CD4-positive, alpha-beta T cell treated with Interleukin-15 for 4 hours (primary cell): Measurements from ENCODE around the gene KATNBL1.
"Not testable (repeated sequence)": the region's sequence is repeated elsewhere in the genome, so short reads cannot be mapped to it uniquely, and the experiment has no call there.

Source experiments
- DNase-seq: peaks from one replicate; pipeline ENCODE4 v3.0.0-alpha.2; 2020; ENCODE audit warnings: low spot score

Gene KATNBL1

DNA sequence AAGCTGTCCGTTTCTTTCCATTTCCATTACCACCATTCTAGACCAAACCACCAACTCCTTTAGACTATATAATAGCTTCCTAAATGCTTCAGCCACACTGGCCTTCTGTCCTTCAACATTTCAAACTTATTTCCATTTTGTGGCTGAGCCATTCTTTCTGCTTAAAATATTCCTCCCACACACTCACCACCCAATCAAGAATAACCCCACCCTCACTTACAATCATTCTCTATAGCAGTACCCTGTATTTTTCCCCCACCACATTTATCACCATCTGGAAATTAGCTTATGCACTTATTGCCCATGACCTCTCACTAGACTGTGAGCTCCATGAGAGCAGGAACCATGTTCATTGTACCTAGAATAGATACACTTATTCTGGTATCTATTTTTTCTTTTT is 6.6 kb downstream of the KATNBL1 start:
- no peak for DNase-seq

DNA sequence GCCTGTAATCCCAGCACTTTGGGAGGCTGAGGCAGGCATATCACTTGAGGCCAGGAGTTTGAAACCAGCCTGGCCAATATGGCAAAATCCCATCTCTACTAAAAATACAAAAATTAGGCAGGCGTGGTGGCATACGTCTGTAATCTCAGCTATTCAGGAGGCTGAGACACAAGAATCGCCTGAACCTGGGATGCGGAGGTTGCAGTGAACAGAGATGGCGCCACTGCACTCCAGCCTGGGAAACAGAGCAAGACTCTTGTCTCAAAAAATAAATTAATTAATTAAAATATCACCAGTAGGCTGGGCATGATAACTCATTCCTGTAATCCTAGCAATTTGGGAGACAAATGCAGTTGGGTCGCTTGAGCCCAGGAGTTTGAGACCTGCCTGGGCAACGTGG is 16.6 kb downstream of the KATNBL1 start:
- not testable (repeated sequence) for DNase-seq

GRCh38 chr15:34188711-34189110 is 21.2 kb downstream of the KATNBL1 start:
- DNase-seq, result no peak

DNA sequence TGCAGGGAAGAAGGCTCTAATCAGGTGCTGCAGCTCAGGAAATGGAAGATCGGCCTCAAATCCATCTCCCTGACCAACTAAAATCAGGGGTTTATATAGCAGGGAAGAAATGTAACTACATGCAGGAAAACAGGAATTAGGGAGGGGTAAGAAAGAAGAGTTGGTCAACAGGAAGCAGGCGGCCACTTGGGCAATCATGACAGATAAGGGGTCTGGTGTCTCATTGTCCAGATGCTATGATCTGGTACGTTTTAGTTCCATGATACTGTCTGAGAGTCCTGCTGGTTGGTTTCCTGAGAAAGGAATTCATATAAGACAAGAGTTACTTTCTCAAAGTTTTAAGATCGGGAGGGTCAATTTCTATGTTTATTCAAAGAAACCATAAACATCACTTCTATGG is 24.2 kb downstream of the KATNBL1 start:
- no peak for DNase-seq

DNA sequence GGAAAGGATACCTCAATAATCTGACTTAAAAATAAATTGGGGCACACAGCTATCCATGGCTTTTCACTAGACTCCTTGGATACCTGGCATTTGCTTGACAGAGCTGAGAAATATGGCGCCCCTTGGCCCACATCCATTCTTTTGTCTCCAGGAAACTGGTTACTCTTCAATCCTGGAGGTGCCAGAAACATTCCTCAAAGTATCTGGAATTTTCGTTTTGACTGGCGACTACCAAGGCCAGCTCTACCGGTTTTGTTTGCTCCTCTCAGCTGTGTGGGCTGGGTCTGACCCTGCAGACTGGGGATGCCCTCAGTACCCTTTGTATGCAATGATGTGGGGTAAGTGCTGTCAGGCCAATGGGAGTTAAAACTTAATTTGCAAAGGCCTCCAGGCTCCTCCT is 27.0 kb downstream of the KATNBL1 start:
- DNase-seq, result no peak

DNA sequence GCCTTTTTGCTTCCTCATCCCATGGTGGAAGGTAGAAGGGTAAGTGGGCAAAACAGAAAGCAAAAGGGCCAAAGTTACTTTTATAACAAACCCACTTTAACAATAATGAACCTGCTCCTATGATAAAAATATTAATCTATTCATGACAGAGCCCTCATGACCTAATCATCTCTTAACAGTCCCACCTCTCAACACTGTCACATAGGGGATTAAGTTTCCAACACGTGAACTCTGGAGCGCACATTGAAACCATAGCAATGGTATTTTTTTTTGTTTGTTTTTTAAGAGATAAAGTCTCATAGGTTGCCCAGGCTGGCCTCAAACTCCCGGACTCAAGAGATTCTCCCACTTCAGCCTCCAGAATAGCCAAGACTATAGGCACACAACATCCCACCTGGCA is 30.7 kb downstream of the KATNBL1 start:
- DNase-seq, result no peak

- not testable (repeated sequence) for DNase-seq
Measured at GRCh38 chr15:34165987-34166573, 43.8 kb downstream of the KATNBL1 start.

- DNase-seq, result no peak
Measured at GRCh38 chr15:34161329-34161963, 48.5 kb downstream of the KATNBL1 start.

DNA sequence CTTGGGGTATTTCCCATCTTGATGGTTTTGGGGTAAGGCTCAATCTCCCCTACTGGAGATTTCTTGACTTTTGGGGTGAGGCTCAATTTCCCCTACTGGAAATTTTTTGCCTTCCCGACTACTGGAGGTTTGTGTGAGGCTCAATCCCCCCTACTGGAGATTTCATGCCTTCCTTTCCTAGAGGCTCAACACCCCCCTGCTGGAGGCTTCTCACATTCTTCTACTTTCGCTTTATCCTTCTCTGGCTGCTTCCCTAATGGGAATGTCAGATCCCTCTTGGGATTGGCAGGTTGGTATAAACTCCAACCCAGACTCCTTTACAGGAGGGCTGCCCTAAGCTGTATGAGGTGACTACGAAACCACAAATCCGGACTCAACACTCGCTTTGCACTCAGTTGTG is 49.2 kb downstream of the KATNBL1 start:
- no peak for DNase-seq

DNA sequence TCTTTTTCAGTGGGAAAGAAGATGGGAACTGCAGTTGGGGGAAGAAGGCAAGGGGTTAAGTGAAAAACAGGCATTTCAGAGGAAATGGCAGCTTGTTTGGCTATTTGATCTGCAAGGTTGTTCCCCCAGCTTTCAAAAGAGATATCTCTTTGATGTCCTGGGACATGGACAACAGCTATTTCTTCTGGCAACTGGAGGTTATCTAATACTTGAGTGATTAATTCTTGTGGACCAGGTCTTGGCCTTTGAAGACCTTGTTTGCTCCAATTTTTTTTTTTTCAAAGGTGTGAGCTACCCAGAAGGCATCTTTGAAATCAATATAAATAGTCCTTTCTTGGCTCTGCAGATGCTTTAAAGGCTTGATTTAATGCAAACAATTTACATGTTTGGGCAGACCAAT is 51.5 kb downstream of the KATNBL1 start:
- no peak for DNase-seq

DNA sequence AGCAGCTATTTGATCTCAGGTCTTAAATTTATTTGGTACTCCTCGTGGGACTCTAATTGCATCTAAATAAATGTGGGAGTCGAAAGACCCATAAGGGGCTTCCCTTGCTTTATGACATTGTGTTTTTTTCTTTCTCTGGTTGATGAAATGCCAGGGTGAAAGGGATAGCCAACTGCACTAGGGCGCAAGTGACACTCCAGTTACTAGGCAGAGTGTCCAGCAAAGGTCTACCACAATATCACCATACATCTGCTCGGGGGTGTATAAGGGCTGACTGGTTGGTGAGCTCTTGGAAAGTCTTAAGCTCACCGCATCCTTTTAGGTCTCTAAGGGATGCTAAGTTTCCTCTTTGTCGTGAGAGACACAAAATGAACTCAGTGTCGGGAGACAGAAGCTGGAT is 54.0 kb downstream of the KATNBL1 start:
- no peak for DNase-seq

- DNase-seq, result no peak
Measured at GRCh38 chr15:34154725-34155204, 55.1 kb downstream of the KATNBL1 start.

DNA sequence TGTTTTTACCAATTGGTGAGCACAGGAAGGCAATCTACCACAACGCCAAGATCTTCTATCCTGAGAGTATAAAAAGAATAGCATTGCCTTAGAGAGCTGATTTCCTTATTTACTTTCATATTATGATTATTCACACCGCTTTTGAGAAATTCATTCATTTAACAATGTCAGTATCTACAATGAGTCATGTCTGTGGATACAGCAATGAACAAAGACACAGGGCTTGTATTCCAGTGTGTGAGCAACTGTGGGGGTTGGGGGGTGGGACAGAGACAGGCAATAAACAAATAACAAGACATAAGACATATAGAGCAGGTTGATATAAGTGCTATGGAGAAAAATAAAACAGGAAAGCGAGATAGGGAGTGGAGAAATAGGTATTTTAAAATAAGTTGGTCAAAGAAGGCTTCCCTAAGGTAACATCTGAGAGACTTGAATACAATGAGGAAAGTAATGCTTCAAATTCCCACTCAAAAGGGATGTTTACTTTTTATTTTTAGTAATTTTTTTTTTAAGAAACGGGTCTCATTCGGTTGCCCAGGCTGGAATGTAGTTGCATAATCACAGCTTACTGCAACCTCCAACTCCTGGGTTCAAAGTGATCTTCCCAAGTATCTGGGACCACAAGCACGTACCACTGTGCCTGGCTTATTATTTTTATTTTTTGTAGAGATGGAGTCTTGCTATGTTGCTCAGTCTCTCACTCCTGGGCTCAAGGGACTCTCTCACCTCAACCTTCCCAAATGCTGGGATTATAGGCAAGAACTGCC is 62.3 kb downstream of the KATNBL1 start:
- no peak for DNase-seq

DNA sequence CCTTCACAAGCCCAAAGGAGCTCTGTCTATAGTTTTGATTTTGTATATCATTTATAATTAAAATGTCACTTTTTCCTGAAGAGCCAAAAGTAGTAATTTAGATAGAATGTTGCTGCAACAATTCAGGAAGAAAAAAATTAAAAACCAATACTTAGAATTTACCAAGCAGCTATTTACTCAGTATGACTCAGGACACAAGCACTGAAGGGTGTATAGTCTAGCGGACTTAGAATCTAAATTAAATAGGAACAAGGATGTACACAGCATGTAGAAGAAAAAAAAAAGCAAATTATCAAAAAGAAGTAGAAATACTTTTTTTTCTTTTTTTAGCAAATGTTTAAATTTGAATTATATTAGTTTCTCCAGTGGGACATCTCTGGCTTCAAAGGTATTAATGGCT is 76.4 kb downstream of the KATNBL1 start:
- DNase-seq, result no peak

GRCh38 chr15:34132881-34133280 is 77.0 kb downstream of the KATNBL1 start:
- DNase-seq, result no peak

DNA sequence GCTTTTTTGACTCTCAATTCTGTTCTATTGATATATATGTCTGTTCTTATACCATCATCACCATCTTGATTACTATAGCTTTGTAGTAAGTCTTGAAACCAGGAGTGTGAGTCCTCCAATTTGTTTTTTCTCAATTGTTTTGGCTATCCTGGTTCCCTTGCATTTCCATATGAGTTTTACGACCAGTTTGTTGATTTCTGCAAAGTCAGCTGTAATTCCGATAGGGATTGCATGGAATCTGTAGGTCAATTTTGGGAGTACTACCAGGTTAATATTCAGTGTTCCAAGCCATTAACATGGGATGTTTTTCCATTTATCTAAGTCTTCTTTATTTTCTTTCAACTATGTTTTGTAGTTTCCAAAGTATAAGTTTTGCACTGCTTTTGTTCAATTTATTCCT is 81.0 kb downstream of the KATNBL1 start:
- no peak for DNase-seq

- no peak for DNase-seq
Measured at GRCh38 chr15:34126522-34126921, 83.4 kb downstream of the KATNBL1 start.

DNA sequence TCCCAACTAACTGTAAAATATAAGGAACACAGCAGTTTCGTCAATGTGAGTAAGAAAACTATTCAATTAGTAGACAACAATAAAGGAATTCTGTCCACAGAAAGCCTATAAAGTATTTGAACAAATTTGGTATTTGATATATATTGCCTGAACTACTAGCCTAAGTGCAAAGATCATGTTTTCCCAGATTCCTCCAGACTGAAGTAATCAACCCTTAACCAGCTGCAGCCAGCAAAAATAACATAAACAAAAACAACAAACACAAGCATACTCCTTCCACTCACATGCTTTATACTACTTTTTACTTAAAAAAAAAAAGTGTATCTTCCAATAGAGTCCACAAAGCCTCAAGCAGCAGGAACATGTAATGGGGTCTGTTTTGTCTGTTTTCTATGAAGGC is 84.0 kb downstream of the KATNBL1 start:
- no peak for DNase-seq

DNA sequence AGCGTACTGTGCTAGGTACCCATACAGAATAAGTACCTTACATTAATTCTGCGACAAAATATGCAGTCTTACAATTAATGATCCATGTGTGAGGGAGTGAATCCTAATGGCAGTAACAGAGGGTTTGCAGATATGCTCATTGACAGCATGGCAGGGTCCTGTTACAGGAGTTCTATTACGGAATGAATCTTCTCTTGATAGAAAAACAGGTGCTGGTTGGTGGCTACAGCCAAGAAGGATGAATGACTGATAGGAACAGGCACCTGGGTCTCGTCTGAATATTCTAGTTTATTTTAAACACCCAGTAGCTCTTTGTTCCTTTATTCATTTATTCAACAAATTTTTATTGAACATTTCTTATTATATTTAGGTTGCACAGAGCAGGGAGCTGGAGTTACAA is 85.2 kb downstream of the KATNBL1 start:
- no peak for DNase-seq

GRCh38 chr15:34122771-34123183 is 87.1 kb downstream of the KATNBL1 start:
- DNase-seq, result no peak

DNA sequence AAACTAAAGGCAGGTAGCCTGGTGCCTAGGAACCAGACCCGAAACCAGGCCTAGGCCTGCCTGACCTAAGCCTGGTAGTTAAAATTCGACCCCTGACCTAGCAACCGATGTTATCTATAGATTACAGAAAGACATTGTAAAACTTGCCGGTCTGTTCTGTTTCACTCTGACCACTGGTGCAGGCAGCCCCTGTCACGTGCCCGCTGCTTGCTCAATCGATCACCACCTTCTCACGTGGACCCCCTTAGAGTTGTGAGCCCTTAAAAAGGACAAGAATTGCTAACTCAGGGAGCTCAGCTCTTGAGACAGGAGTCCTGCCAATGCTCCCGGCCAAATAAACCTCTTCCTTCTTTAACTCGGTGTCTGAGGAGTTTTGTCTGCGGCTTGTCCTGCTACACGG is 88.1 kb downstream of the KATNBL1 start:
- not testable (repeated sequence) for DNase-seq

DNA sequence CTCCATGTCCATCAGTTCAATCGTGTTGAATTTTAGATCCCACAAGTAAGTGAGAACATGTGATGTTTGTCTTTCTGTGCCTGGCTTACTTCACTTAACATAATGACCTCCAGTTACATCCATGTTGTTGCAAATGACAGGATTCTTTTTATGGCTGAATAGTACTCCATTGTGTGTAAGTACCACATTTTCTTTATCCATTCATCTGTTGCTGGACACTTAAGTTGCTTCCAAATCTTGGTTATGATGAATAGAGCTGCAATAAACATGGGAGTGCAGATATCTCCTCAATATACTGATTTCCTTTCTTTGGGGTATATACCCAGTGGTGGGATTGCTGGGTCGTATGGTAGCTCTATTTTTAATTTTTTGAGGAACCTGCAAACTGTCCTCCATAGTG is 89.5 kb downstream of the KATNBL1 start:
- DNase-seq, result not testable (repeated sequence)

GRCh38 chr15:34119291-34119690 is 90.6 kb downstream of the KATNBL1 start:
- DNase-seq, result no peak
